ENCODE measurements around the gene KIF26B.
"Not testable (repeated sequence)": the region's sequence is repeated elsewhere in the genome, so short reads cannot be mapped to it uniquely, and the experiment has no call there.

The KIF26B gene

DNA sequence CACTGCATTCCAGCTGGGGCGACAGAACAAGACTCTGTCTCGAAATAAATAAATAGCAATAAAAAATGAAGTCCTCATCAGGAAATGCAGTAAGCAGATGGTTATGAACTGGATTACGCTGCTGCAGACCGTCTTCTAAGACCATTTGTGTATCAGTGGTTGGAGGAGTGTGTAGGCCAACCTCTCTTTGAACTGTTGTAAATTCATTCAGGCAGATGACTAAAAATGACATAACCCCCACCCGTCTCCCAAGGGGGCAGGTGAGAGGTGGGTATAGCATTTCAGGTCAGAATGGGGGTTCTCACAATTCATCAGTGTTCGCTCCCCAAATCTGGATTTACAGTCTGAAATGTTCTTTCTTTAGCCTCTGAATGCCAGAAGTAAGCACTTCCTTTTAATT, 177.3 kb downstream of the KIF26B start:
- DNase-seq: no peak

- DNase-seq: no peak
Observed at GRCh38 chr1:245332513-245332912, 177.7 kb downstream of the KIF26B start.

DNA sequence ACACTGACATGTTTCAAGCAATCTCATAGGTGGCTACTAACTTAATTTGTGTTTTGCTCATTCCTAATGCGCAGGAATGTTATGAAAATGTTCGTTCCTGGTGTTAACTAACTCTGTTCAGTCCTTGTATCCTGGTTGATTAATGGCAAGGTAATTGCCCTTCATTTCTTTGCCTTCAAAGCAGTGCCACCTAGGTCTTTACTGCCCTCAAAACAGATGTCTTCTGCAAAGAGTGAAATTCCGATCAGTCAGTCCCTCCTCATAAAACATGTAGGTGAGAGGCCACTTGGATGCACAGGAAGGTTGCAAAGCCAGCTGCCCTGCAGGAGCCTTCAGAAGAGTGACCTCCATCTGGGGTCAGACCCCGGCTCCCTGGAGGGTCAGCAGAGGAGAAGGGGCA, 179.4 kb downstream of the KIF26B start:
- DNase-seq: no peak

DNA sequence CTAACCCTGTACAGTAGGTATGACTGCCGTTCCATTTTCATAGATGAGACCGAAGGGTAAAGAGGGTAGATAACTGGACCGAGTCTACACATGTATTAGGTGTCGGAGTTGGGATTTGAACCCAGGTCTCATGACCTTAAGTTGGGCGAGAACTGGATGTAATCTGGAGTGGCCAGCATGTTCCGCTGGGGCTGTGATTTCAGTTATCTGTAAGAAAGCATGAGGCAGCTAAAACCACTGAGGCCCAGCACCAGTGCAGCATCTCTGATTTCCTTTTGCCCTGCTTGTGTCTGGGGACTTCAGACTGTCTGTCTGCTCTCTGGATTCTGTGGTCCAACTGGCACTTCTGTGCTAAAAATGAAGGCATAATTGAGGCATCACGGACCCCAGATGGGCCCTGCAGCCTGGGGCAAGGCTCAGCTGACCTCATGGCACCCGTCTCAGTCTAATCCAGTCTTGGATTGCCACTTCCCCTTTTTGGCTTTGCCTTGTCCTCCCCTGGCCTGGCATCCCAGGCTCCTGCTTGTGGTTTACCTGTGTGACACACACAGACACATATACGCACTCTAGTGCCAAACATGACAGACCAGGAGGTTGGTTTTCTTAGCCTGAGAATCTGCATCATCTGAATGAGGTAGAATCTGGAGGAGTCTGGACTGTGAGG, 180.2 kb downstream of the KIF26B start:
- no peak for DNase-seq

DNA sequence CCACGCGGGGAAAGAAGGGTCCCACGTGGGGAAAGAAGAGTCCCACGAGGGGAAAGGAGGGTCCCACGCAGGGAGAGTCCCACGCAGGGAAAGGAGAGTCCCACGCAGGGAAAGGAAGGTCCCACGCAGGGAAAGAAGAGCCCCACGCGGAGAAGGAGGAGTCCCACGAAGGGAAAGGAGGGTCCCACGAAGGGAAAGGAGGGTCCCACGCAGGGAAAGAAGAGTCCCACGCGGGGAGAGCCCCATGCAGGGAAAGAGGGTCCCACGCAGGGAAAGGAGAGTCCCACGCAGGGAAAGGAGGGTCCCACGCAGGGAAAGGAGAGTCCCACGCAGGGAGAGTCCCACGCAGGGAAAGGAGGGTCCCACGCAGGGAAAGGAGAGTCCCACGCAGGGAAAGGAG, 180.9 kb downstream of the KIF26B start:
- DNase-seq: not testable (repeated sequence)

DNA sequence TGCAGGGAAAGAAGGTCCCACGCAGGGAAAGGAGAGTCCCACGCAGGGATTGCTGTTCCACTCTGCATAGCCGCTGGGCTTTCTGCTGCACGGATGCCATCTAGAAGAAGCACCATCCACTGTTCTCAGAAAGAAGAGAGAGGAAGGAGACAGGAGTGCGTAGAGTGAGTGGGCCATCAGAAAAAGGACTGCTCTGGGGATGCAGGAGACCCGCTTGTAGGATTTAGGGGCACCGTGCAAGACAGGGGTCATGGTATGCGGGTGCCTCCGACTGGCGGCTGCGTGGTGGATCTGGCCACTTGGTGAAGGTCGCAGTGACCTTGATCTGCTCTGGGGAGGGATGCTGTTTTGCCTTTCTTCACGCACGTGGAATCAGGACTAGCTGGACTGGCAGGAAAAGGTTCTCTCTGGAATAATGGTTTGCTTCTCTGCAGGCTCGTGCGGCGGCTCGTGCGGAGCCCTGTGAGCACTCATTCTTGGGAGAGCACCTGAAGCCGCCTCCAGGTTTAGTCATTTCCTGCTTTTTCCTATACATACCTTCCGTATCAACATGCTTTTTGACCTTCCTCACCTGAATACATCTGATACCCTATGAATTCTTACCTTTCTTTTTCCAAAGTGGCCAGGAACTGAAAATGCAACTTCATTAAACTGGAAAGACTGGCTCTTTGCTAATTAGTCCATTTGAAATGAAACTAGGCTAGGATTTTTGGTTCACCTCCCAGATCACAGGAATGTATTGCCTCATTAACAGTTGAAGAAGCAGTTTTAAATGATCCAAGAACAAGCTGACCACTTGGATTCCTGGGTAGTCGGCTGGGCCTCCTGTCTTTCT, 181.6 kb downstream of the KIF26B start:
- no peak for DNase-seq

DNA sequence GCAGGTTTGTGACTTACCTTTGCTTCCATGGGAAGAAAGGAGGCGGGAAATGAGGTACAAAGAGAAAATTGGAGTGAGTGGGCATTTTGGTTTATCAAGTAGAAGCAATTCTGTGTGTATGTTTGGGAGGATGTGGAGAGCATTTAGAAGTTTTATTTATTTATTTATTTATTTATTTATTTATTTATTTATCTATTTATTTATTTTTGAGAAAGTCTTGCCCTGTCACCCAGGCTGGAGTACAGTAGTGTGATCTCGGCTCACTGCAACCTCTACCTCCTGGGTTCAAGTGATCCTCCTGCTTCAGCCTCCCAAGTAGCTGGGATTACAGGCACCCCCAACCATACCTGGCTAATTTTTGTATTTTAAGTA, 182.2 kb downstream of the KIF26B start:
- not testable (repeated sequence) for DNase-seq

- DNase-seq: no peak
Observed at GRCh38 chr1:245337829-245338484, 183.2 kb downstream of the KIF26B start.

DNA sequence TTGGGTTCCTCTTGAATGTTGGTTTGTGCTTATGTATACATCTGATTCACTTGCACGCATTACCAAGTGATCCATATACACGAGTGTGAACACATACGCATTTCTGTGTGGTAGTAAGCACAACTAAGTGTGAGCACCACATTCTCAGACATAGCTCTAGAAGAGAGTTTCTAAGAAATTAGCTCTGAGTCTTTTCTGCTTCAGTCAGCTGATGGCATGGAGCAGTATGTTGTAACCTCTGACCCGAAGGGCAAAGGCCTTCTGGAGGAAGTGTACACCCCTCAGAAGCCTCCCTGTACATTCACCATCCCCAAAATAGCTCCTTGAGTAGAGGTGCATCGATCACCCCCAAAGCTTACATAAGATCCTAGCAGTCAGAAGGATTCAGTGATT, 183.7 kb downstream of the KIF26B start:
- no peak for DNase-seq

DNA sequence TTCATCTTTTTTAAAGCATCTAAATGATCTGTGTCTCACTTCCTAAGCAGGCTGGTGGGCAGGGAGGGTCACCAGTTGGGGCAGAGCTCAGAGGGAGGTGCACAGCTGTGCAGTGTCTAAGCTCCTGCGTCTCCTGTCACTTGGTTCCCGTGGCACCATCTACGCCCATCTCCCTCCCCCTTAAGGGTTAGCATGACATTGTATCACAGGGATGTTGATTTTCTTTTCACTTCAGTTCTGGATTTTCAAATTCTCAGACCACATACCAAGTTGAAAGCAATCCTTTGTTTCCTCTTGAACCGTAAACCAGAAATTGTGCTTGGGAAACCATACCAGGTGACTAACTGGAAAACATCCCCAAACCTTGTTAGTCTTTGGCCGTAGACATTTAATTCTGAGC, 187.0 kb downstream of the KIF26B start:
- DNase-seq: no peak

DNA sequence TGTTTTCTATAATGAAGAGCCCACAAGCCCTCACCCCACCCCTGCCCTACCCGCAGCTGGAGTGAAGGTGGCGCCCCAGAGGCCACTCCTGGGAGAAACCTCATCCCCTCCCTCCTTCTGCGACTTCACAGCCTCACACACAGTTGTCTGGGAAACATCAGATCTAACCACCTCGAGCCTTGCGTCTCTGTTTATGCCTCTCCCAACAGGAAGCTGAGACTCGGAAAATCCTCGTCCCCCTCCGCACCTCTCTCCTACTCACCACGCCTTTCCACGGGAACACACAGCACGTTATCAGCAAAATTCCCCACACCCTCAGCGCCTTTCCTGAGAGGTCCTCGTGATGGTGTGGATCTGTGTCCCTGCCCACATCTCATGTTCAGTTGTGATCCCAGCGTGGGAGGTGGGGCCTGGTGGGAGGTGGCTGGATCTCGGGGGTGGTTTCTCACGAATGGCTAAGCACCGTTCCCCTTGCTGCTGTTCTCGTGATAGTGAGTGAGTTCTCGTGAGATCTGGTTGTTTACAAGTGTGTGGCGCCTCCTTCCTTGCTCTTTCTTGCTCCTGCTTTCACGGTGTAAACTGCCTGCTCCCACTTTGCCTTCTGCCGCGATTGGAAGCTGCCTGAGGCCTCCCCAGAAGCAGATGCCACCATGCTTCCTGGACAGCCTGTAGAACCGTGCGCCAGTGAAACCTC, 190.6 kb downstream of the KIF26B start:
- DNase-seq: no peak

- DNase-seq: no peak
Observed at GRCh38 chr1:245348626-245349025, 193.8 kb downstream of the KIF26B start.

GRCh38 chr1:245353411-245353810, 198.6 kb downstream of the KIF26B start:
- DNase-seq: no peak

- no peak for DNase-seq
Observed at GRCh38 chr1:245353915-245354775, 199.4 kb downstream of the KIF26B start.

DNA sequence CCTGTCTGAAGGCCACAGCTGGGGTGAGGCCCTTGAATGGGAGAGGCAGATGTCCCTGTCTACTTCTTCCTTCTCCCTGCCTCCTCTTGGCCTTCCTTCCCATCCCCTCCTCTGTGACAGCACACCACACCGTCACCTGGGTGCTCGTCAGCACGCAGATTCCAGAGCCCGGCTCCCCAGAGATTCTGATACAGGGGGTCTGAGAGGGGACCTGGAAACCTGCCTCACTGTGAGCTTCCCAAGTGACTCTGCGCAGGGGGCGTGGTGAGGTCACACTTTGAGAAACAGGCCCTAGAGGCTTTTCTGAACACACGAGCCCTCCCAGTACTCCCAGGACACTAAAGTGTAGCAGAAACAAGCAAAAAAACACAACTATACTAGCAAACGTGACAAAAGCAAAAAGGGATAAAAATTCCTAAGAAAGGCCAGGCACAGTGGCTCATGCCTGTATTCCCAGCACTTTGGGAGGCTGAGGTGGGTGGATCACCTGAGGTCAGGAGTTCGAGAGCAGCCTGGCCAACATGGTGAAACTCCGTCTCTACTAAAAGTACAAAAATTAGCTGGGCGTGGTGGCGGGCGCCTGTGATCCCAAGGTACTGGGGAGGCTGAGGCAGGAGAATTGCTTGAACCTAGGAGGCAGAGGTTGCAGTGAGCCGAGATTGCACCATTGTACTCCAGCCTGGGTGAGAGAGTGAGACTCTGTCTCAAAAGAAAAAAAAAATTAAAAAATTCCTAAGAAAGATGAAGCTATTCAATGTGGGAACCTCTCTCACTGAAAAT, 201.3 kb downstream of the KIF26B start:
- DNase-seq: not testable (repeated sequence)

DNA sequence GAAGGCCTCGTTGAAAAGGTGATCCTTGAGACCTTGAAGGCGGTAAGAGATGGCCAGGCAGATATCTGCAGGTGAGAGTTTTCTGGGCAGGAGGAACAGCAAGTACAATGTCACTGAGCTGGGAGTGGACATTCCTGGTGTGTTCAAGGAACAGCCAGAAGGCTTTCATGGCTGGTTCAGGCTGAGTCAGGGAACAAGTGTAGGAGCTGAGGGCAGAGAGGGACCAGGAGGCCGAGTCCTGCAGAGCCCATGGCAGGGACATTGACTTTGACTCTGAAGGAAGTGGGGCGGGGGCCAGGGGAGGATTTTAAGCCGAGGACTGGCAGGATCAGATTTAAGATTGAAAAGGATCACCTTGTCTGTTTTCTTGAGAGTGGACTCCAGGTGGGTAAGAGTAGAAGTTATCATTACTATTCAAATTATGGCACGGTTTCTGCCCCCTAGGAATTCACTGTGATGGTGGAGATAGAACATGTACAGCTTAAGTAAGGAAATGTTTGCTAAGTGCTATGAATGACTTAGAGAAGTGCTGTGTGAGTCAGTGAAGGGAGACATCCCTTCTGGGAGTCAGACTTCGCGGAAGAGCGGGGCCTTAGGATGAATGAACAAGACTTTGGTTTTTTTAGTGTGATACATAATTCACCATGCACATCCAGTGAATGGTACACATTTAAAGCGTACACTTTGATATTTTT, 202.3 kb downstream of the KIF26B start:
- no peak for DNase-seq

GRCh38 chr1:245359101-245359680, 204.4 kb downstream of the KIF26B start:
- not testable (repeated sequence) for DNase-seq

- DNase-seq: no peak
Observed at GRCh38 chr1:245361065-245361464, 206.3 kb downstream of the KIF26B start.

DNA sequence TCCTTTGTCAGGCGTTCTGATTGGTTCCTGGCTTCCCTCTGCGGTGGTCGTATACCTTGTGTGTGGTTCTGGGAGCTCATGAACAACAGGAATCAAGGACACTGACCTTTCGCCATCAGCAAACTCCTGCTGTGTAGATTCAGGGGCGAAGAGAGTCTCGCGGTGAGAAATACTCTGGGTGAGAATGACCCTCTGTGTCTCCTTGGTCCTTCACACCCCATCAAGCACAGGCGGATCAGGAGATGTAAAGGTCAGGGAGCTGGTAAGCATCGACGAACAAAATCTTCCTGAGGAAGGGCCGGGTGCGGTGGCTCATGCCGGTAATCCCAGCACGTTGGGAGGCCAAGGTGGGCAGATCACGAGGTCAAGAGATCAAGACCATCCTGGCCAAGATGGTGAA, 207.2 kb downstream of the KIF26B start:
- DNase-seq: no peak

GRCh38 chr1:245363461-245364200, 208.8 kb downstream of the KIF26B start:
- DNase-seq: no peak
